Fibroblast of villous mesenchyme (primary cell): ENCODE results near the gene TMEM167A. TPM values are rescaled to one million over a fixed set of nuclear protein-coding genes. Genes with fewer than 3 reads are reported as not detected.

ENCODE experiments used
- DNase-seq: peaks from one replicate; pipeline ENCODE4 v3.0.0-alpha.2; 2010; ENCODE audit warnings: low read depth
- H3K4me3 ChIP-seq: 2 replicates; pipeline ENCODE4 v1.5.1; 2011; ENCODE audit warnings: low read depth, mild to moderate bottlenecking, low read length
- total RNA-seq: library from RNA; depleted of rRNA; stranded (reverse); fragments of >200 nt; gene quantifications from 2 replicates; pipeline ENCODE4 v1.2.3, GENCODE V29; 2012
- TF ChIP-seq, protein P1 (sequence below): IDR thresholded peaks from 2 replicates; pipeline ENCODE4 v1.5.1; 2012; ENCODE audit warnings: low read depth, mild to moderate bottlenecking, low read length; ENCODE audit not compliant: insufficient read depth

Gene TMEM167A
- total RNA-seq, 1 donor: 91.1 TPM

DNA sequence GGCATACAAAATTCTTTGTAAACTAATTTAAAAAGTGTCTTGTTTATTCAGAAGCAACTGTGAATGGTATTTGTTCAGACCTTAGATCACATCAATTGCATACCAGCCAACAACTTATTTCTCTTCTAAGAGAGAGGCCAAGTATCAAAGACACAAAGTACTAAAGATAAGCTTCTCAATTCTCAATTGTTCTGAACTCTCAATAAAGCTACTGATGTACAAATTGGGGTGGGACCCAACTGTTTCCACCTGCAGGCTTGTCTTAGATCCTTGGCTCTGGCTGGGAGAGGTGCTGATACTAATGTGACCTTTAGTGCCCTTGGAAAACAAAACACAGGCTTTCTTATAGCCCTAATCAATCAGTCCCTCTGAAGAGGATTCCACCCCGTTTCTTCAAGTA is 22.3 kb upstream of the TMEM167A start:
- no peak overlapping the region for H3K4me3 ChIP-seq
- DNase-seq: no peak
- TF ChIP-seq, protein P1, sequence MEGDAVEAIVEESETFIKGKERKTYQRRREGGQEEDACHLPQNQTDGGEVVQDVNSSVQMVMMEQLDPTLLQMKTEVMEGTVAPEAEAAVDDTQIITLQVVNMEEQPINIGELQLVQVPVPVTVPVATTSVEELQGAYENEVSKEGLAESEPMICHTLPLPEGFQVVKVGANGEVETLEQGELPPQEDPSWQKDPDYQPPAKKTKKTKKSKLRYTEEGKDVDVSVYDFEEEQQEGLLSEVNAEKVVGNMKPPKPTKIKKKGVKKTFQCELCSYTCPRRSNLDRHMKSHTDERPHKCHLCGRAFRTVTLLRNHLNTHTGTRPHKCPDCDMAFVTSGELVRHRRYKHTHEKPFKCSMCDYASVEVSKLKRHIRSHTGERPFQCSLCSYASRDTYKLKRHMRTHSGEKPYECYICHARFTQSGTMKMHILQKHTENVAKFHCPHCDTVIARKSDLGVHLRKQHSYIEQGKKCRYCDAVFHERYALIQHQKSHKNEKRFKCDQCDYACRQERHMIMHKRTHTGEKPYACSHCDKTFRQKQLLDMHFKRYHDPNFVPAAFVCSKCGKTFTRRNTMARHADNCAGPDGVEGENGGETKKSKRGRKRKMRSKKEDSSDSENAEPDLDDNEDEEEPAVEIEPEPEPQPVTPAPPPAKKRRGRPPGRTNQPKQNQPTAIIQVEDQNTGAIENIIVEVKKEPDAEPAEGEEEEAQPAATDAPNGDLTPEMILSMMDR: no peak

DNA sequence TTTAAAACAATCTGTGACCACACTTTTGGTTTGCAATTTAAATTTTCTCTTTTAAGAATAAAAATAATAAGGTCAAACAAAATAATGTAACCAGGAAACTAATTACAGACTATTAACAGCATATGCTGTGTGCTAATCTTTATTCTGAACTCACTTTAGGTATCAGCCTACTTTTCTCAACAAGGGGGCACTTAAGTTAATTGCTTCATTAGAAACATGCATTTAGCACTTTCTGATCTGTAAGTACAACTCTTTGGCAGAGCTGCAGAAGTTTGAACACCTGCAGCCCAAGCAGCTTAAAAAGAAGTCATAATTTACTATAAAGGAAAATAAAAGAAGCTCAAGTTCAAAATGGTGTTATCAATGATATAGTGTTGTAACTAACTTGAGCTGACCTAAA is 21.8 kb upstream of the TMEM167A start:
- no peak for DNase-seq
- TF ChIP-seq, protein P1: no peak
- no peak overlapping the region for H3K4me3 ChIP-seq

GRCh38 chr5:83097689-83098231 is 20.6 kb upstream of the TMEM167A start:
- H3K4me3 ChIP-seq: no peak overlapping the region
- TF ChIP-seq, protein P1: no peak
- peak; percentile 18 for DNase-seq

- TF ChIP-seq, protein P1: no peak
- no peak overlapping the region for H3K4me3 ChIP-seq
- DNase-seq: no peak
Observed at GRCh38 chr5:83096660-83097339, 19.6 kb upstream of the TMEM167A start.

- TF ChIP-seq, protein P1: no peak
- peak; percentile 61 for DNase-seq
- H3K4me3 ChIP-seq: no peak overlapping the region
Observed at GRCh38 chr5:83095957-83096539, 18.9 kb upstream of the TMEM167A start.

DNA sequence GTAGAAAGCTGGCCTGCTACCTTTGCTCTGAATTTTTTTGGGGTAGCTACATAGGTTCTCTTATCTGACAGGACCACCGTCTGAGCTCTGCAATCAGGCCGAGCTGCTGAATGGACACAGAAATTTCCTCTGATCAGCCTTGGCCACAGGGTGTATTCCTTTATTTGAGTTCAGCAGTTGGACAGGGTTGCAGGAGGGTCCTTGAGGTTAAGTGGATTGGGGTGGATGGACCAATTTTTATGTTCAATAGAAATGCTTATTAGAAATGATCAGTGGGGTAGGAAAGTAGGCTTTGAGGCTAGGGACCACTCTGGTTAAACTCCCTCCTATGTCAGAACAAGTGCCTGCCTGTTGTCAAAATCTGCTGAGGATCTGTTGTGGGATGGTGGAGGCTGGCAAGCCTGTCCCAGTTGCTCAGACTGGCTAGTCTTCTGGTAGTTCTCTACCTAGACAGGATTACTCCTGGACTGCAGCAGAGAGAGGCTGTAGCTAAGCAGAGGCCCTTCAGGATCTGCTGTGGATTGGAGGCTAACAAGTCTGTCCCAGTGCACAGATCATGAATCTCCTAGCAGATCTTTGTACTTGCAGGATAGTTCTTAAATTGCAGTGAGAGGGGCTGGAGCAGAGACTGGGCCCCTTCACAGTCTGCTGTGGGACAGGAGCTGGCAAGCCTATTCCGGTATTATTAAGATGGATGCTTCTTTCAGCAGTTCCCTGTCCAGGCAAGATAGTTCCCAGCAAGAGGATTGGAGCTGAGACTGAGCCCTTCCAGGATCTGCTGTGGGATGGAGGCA is 18.2 kb upstream of the TMEM167A start:
- H3K4me3 ChIP-seq: no peak overlapping the region
- DNase-seq: no peak
- TF ChIP-seq, protein P1: no peak
